Endodermal cell (in vitro differentiated cells): Measurements from ENCODE around the gene UGT1A7. TPM values are rescaled to one million over a fixed set of nuclear protein-coding genes. Genes with fewer than 3 reads are reported as not detected.

Experiments used
- DNase-seq: peaks from one replicate; pipeline ENCODE4 v3.0.0-alpha.2; 2017
- H3K27ac ChIP-seq: 2 replicates; pipeline ENCODE4 v1.5.1; 2013; ENCODE audit warnings: mild to moderate bottlenecking, low read depth, low read length, moderate library complexity
- H3K27me3 ChIP-seq: 2 replicates; pipeline ENCODE4 v1.6.1; 2013; ENCODE audit warnings: mild to moderate bottlenecking, low read length, moderate library complexity; ENCODE audit not compliant: insufficient read depth, control insufficient read depth, poor library complexity, severe bottlenecking
- H3K36me3 ChIP-seq: 2 replicates; pipeline ENCODE4 v1.7.0; 2013; ENCODE audit warnings: mild to moderate bottlenecking, low read length, moderate library complexity; ENCODE audit not compliant: control insufficient read depth, insufficient read depth
- H3K4me1 ChIP-seq: one replicate; pipeline ENCODE4 v1.7.0; 2013; ENCODE audit warnings: low read length; ENCODE audit not compliant: control insufficient read depth, insufficient read depth
- H3K4me3 ChIP-seq: 2 replicates; pipeline ENCODE4 v1.5.1; 2013; ENCODE audit warnings: mild to moderate bottlenecking, low read length, moderate library complexity
- H3K9ac ChIP-seq: 2 replicates; pipeline ENCODE4 v1.6.1; 2013; ENCODE audit warnings: mild to moderate bottlenecking, low read length, moderate library complexity; ENCODE audit not compliant: poor library complexity, severe bottlenecking; ENCODE audit errors: extremely low read depth
- H3K9me3 ChIP-seq: 2 replicates; pipeline ENCODE4 v1.6.1; 2013; ENCODE audit warnings: mild to moderate bottlenecking, low read length, moderate library complexity; ENCODE audit not compliant: control insufficient read depth
- H3K27ac Mint-ChIP-seq: 2 replicates; pipeline ENCODE4 v1.8.0; 2020; ENCODE audit warnings: mixed read lengths
- H3K27me3 Mint-ChIP-seq: 2 replicates; pipeline ENCODE4 v1.8.0; 2021; ENCODE audit warnings: mild to moderate bottlenecking, mixed read lengths; ENCODE audit not compliant: insufficient read depth
- H3K36me3 Mint-ChIP-seq: 2 replicates; pipeline ENCODE4 v1.8.0; 2020; ENCODE audit warnings: low read depth, mixed read lengths
- H3K4me1 Mint-ChIP-seq: 2 replicates; pipeline ENCODE4 v1.8.0; 2020; ENCODE audit warnings: mixed read lengths
- H3K4me3 Mint-ChIP-seq: 2 replicates; pipeline ENCODE4 v1.8.0; 2020; ENCODE audit warnings: mild to moderate bottlenecking, moderate library complexity, mixed read lengths
- H3K9me3 Mint-ChIP-seq: 2 replicates; pipeline ENCODE4 v1.8.0; 2020; ENCODE audit warnings: mild to moderate bottlenecking, mixed read lengths
- WGBS, 2 experiments: methylation state at CpG; one replicate each; pipeline versions ENCODE4 v1.1.5 to v1.1.7; 2013; ENCODE audit warnings: missing lambda C conversion rate in 2 of 2, mixed read lengths in 1 of 2; ENCODE audit not compliant: insufficient coverage in 1 of 2, insufficient read length in 1 of 2; 5-methylcytosine and 5-hydroxymethylcytosine counted together
- total RNA-seq, 2 donors: library from RNA; stranded (reverse); fragmentation: NEBNext Ultra II Directional in 1 of 2; extraction: Animal tissue kit (Norgen Biotek cat#: 25700) in 1 of 2; gene quantifications; 2 replicates in 1 of 2; 3 replicates in 1 of 2; pipeline ENCODE4 v1.2.1, GENCODE V29; 2021
- TF ChIP-seq, protein P1 (sequence below): fragments of 200-600 bp; sonication (generic); conservative IDR thresholded peaks from 2 replicates; pipeline ENCODE4 v1.5.0; 2021; ENCODE audit warnings: antibody characterized with exemption, mild to moderate bottlenecking

UGT1A7 gene
- total RNA-seq, 2 donors from 2014 or later = not detected

DNA sequence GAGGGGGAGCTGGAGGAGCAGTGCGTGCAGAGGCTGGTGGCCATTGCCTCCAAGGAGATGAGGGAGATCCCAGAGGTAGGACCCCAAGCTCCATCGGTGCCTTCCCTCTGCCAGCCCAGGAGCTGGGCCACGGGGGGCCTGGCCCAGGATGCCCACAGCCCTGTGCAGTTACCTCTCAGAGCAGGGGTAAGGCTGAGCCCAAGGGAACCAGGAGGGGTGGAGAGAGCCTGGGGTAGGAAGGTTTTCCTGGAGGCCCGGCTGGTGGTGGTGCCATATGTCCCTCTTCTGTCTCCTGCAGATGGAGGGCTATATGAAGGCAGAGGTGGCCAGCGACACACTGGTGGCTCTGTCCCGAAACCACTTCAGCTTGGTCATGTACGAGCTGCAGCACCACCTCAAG is 107.9 kb downstream of the UGT1A7 start:
- H3K4me3 Mint-ChIP-seq = no peak overlapping the region
- no peak overlapping the region for H3K9ac ChIP-seq
- H3K27me3 Mint-ChIP-seq = no peaks in the 10 kb centered on the region
- no peaks in the 10 kb centered on the region for H3K4me1 Mint-ChIP-seq
- H3K27ac Mint-ChIP-seq = no peak overlapping the region
- no peak for DNase-seq
- no peak overlapping the region for H3K4me3 ChIP-seq
- no peaks in the 10 kb centered on the region for H3K9me3 ChIP-seq
- H3K27ac ChIP-seq = no peak overlapping the region
- no peaks in the 10 kb centered on the region for H3K36me3 ChIP-seq
- H3K27me3 ChIP-seq = no peaks in the 10 kb centered on the region
- H3K36me3 Mint-ChIP-seq = no peaks in the 10 kb centered on the region
- WGBS, 2 experiments = 91 to 98% methylated on average over 6 to 7 of the region's 7 CpGs
- H3K9me3 Mint-ChIP-seq = peaks cover 4% of the 10 kb centered on the region
- H3K4me1 ChIP-seq = no peaks in the 10 kb centered on the region
- TF ChIP-seq, protein P1, sequence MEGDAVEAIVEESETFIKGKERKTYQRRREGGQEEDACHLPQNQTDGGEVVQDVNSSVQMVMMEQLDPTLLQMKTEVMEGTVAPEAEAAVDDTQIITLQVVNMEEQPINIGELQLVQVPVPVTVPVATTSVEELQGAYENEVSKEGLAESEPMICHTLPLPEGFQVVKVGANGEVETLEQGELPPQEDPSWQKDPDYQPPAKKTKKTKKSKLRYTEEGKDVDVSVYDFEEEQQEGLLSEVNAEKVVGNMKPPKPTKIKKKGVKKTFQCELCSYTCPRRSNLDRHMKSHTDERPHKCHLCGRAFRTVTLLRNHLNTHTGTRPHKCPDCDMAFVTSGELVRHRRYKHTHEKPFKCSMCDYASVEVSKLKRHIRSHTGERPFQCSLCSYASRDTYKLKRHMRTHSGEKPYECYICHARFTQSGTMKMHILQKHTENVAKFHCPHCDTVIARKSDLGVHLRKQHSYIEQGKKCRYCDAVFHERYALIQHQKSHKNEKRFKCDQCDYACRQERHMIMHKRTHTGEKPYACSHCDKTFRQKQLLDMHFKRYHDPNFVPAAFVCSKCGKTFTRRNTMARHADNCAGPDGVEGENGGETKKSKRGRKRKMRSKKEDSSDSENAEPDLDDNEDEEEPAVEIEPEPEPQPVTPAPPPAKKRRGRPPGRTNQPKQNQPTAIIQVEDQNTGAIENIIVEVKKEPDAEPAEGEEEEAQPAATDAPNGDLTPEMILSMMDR = no peak

DNA sequence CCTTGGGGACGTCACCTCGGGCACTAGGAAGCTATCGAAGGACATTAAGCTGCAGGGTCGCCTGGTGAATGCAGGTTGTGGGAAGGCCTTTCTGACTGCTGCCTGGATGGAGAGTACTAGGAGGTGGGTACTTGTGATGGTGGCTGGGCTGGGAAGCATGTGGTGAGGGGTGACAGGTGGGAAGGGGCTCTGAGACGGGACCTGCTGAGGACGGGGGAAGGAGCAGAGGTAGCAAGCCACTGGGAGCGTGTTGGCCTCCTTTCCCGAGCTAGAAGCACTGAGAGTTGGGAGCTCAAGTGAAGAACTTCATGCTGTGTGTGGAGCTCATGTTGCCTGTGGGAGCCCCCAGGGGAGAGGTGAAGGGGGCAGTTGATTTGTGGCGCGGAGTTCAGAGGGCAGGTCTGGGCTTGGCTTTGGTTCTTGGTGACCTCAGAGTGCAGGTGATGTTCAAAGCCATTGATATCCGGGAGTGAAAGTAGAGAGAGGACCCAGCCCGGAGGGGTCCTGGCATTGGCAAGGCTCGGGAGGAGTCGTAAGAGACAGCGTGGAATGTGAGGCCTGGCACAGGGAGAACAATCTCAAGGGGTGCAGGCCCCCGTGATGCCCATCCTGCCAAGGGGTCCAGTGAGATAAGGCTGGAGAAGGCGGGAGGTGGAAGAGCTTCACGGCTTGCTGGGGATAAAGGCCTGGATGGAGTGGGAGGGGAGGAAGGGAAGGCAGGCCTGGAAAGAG is 109.6 kb downstream of the UGT1A7 start:
- 87 to 95% methylated on average over 13 to 18 of the region's 18 CpGs for WGBS, 2 experiments
- H3K9me3 ChIP-seq = no peaks in the 10 kb centered on the region
- no peaks in the 10 kb centered on the region for H3K4me1 Mint-ChIP-seq
- H3K9ac ChIP-seq = no peak overlapping the region
- no peaks in the 10 kb centered on the region for H3K27me3 ChIP-seq
- DNase-seq = no peak
- no peaks in the 10 kb centered on the region for H3K4me1 ChIP-seq
- no peak overlapping the region for H3K27ac Mint-ChIP-seq
- no peaks in the 10 kb centered on the region for H3K36me3 ChIP-seq
- no peaks in the 10 kb centered on the region for H3K36me3 Mint-ChIP-seq
- H3K4me3 Mint-ChIP-seq = no peak overlapping the region
- no peaks in the 10 kb centered on the region for H3K27me3 Mint-ChIP-seq
- H3K27ac ChIP-seq = no peak overlapping the region
- H3K4me3 ChIP-seq = no peak overlapping the region
- peaks cover under 1% of the 10 kb centered on the region for H3K9me3 Mint-ChIP-seq
- TF ChIP-seq, protein P1 = no peak

DNA sequence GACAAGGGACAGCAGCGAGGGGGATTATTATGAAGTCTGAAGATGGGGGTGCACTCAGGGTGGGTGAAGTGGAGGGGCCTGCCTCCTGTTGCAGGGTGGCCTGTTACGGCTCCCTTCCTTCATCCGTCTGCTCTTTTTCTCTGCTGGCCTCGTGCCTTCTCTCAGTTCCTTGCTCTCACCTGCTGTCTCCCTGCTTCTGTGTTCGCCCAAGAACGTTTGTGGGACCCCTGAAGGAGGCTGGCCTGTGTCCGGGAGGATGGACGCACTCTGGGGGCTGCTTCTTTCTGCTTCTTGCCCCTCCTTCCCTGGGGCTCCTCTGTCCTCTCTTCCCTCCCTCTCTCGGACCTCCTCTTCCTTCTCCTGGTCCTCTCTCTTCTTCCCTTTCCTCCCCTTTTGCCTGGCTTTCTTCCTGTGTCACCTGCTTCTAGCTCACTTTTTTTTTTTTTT is 110.2 kb downstream of the UGT1A7 start:
- no peak overlapping the region for H3K9ac ChIP-seq
- H3K9me3 Mint-ChIP-seq = no peaks in the 10 kb centered on the region
- H3K27ac ChIP-seq = no peak overlapping the region
- no peaks in the 10 kb centered on the region for H3K4me1 Mint-ChIP-seq
- DNase-seq = no peak
- no peak overlapping the region for H3K4me3 ChIP-seq
- H3K27me3 Mint-ChIP-seq = no peaks in the 10 kb centered on the region
- no peaks in the 10 kb centered on the region for H3K9me3 ChIP-seq
- no peaks in the 10 kb centered on the region for H3K27me3 ChIP-seq
- no peaks in the 10 kb centered on the region for H3K36me3 Mint-ChIP-seq
- 86 to 98% methylated on average over 8 to 9 of the region's 9 CpGs for WGBS, 2 experiments
- TF ChIP-seq, protein P1 = no peak
- H3K27ac Mint-ChIP-seq = no peak overlapping the region
- no peaks in the 10 kb centered on the region for H3K4me1 ChIP-seq
- H3K4me3 Mint-ChIP-seq = no peak overlapping the region
- no peaks in the 10 kb centered on the region for H3K36me3 ChIP-seq
